ENCODE data around the gene OPCML.

OPCML gene

DNA sequence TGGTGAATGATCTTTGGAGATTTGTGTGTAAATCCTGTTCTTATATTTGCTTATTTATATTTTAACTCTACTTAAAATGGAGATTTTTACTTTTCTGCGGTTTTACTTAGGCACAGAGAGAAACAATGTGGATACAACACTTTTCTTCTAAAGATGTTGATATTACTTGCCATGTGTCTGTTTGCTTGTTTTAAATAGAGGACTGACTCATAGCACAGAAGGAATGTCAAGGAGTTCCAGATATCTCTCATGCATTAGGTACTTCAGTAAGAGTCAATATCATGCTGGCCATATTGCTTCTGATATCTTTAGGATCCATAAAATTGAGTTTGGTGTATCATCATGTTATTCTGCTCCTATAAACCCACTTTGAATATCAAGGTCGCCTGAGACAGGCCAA is 395.0 kb downstream of the OPCML start:
- Histone ChIP-seq H3K9ac (ENCODE audit: low read length) (no peak overlapping the region), H3K36me3 (replicated peaks; ENCODE audit: insufficient read depth, low read length) (no peaks in the 10 kb centered on the region), H3K4me2 (ENCODE audit: low read depth, low read length) (no peak overlapping the region)

DNA sequence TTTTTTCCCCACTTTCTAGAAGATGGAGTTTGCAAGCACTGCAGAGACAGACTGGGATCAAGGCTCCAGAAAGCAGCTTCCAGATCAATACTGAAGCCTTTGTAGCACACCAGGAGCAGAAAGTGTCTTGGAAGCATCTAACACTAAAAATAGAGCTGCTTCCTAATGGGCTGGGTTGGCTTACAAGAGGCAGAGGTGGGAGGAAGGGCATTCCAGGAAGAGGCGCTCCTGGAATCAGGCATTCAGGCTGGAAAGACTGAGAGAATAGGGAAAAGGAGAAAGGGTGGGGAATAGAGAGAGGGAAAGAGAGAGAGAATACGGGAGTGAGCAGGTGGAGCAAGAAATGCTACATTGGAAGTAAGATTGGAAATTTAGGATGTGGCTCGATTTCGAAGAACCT is 395.9 kb downstream of the OPCML start:
- Histone ChIP-seq H3K4me2 (ENCODE audit: low read depth, low read length) (no peak overlapping the region), H3K79me2 (ENCODE audit: low read length) (no peaks in the 10 kb centered on the region)

More for the DNA sequence above, 395.0 kb downstream of the OPCML start:
- Histone ChIP-seq H4K20me1 (ENCODE audit: insufficient read depth, low read length) (no peaks in the 10 kb centered on the region), H3K27ac (ENCODE audit: low read length) (no peak overlapping the region), H3K9me2 (replicated peaks; ENCODE audit: insufficient read depth, low read length) (no peaks in the 10 kb centered on the region), H3K79me2 (ENCODE audit: low read length) (no peaks in the 10 kb centered on the region), H2AFZ (ENCODE audit: low read length) (no peak overlapping the region), H3K4me1 (ENCODE audit: low read length) (no peaks in the 10 kb centered on the region), H3K9me3 (replicated peaks; ENCODE audit: insufficient read depth, low read length) (no peaks in the 10 kb centered on the region), H3K4me3 (ENCODE audit: low read length) (no peak overlapping the region), H3K27me3 (replicated peaks; ENCODE audit: insufficient read depth, low read length) (no peaks in the 10 kb centered on the region), H3F3A (ENCODE audit: insufficient read depth, low read length) (no peaks in the 10 kb centered on the region)
- TF ChIP-seq EZH2phosphoT487 (IDR thresholded peaks at IDR 0.05; ENCODE audit: low read length) (no peak), CTCF (IDR thresholded peaks at IDR 0.05; ENCODE audit: low read length) (no peak), EZH2 (optimal IDR thresholded peaks at IDR 0.05; ENCODE audit: low read depth, low read length) (no peak)
- no peak for DNase-seq

GRCh38 chr11:133134314-133135173 is 397.8 kb downstream of the OPCML start:
- Histone ChIP-seq H3K79me2 (ENCODE audit: low read length) (no peaks in the 10 kb centered on the region), H3K4me1 (ENCODE audit: low read length) (no peaks in the 10 kb centered on the region), H3K36me3 (replicated peaks; ENCODE audit: insufficient read depth, low read length) (no peaks in the 10 kb centered on the region), H3K27me3 (replicated peaks; ENCODE audit: insufficient read depth, low read length) (no peaks in the 10 kb centered on the region), H3K9ac (ENCODE audit: low read length) (no peak overlapping the region), H3K27ac (ENCODE audit: low read length) (no peak overlapping the region), H4K20me1 (ENCODE audit: insufficient read depth, low read length) (no peaks in the 10 kb centered on the region), H3F3A (ENCODE audit: insufficient read depth, low read length) (no peaks in the 10 kb centered on the region), H3K4me3 (ENCODE audit: low read length) (no peak overlapping the region), H3K9me3 (replicated peaks; ENCODE audit: insufficient read depth, low read length) (no peaks in the 10 kb centered on the region), H2AFZ (ENCODE audit: low read length) (no peak overlapping the region), H3K9me2 (replicated peaks; ENCODE audit: insufficient read depth, low read length) (no peaks in the 10 kb centered on the region), H3K4me2 (ENCODE audit: low read depth, low read length) (no peak overlapping the region)
- peak; percentile 53 for DNase-seq
- TF ChIP-seq CTCF (IDR thresholded peaks at IDR 0.05; ENCODE audit: low read length) (peak; percentile 71), EZH2 (optimal IDR thresholded peaks at IDR 0.05; ENCODE audit: low read depth, low read length) (no peak)

More for the DNA sequence above, 395.9 kb downstream of the OPCML start:
- no peak overlapping the region for H2AFZ ChIP-seq (ENCODE audit: low read length)
- no peak for DNase-seq
- H3K4me1 ChIP-seq (ENCODE audit: low read length), result no peaks in the 10 kb centered on the region
- no peak for TF ChIP-seq CTCF (IDR thresholded peaks at IDR 0.05; ENCODE audit: low read length)
- no peak for TF ChIP-seq EZH2phosphoT487 (IDR thresholded peaks at IDR 0.05; ENCODE audit: low read length)
- TF ChIP-seq EZH2 (optimal IDR thresholded peaks at IDR 0.05; ENCODE audit: low read depth, low read length), result no peak
- no peaks in the 10 kb centered on the region for H3K9me3 ChIP-seq (replicated peaks; ENCODE audit: insufficient read depth, low read length)
- H3K36me3 ChIP-seq (replicated peaks; ENCODE audit: insufficient read depth, low read length), result no peaks in the 10 kb centered on the region
- H3K27me3 ChIP-seq (replicated peaks; ENCODE audit: insufficient read depth, low read length), result no peaks in the 10 kb centered on the region
- no peak overlapping the region for H3K27ac ChIP-seq (ENCODE audit: low read length)
- no peaks in the 10 kb centered on the region for H3F3A ChIP-seq (ENCODE audit: insufficient read depth, low read length)
- H3K4me3 ChIP-seq (ENCODE audit: low read length), result no peak overlapping the region
- no peaks in the 10 kb centered on the region for H4K20me1 ChIP-seq (ENCODE audit: insufficient read depth, low read length)
- no peaks in the 10 kb centered on the region for H3K9me2 ChIP-seq (replicated peaks; ENCODE audit: insufficient read depth, low read length)
- no peak overlapping the region for H3K9ac ChIP-seq (ENCODE audit: low read length)
